Left lobe of liver (tissue), 2 donors: ENCODE measurements around the gene TERT. TPM values are rescaled to one million over a fixed set of nuclear protein-coding genes. Genes with fewer than 3 reads are reported as not detected.
"Not testable (repeated sequence)": the region's sequence is repeated elsewhere in the genome, so short reads cannot be mapped to it uniquely, and the experiment has no call there.

Experiments used
- ATAC-seq: fragments of 200-7000 bp; cut with Tn5 transposase; one replicate; pipeline ENCODE4 v1.9.1; 2020; ENCODE audit warnings: mild to moderate bottlenecking, moderate library complexity
- DNase-seq: peaks from one replicate; pipeline ENCODE4 v3.0.0-alpha.2; 2020; ENCODE audit warnings: low spot score
- total RNA-seq: library from RNA; stranded (reverse); gene quantifications from one replicate; pipeline ENCODE4 v1.2.1, GENCODE V29; 2021
- donor health status: DM: no; HTN: no; CAD: no; lungs with moderate emphysema.
- donor health status: DM: no; HTN: yes; CAD: no.

TERT gene
- total RNA-seq, 1 donor from 2014 or later = 0.10 TPM

GRCh38 chr5:1280177-1281037, 14.5 kb downstream of the TERT start:
- ATAC-seq (no peak), DNase-seq (no peak)

DNA sequence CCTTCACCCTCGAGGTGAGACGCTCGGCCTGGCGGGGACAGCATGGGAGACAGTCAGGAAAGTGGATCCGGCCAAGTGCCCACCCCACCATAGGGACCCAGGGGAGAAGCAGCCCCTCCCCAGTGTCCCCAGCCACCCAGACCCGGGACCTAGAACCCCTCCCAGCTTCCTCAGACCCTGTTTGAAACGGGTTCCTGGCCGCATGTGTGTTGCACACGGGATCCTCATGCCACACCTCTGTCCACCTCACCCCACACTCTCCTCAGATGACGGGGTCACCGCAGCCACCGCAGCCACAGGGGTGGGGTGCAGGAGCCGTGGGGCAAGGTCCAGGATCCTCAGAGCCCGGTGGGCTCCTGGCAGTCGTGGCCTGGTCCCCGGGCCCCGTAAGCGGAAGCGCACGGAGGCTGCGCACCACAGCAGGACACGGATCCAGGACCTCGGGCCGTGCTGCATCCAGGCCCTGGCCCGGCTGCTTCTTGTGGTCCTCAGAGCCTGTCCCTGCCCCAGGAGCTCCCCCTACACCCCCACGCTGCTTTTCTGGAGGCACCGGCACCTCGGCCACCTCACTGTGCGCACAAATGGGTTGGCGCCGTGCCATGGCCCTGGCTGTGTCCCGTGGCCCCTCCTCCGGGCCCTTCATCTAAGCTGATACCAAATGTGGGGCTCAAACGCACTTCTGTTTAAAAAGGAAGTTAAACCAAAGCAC, 15.3 kb downstream of the TERT start:
- no peak for DNase-seq
- ATAC-seq = no peak

GRCh38 chr5:1278656-1279442, 16.0 kb downstream of the TERT start:
- ATAC-seq (no peak), DNase-seq (no peak)

- ATAC-seq = no peak
- no peak for DNase-seq
Observed at GRCh38 chr5:1278216-1278615, 16.7 kb downstream of the TERT start.

GRCh38 chr5:1277781-1278180, 17.1 kb downstream of the TERT start:
- DNase-seq (no peak), ATAC-seq (no peak)

- DNase-seq (no peak), ATAC-seq (no peak)
Observed at GRCh38 chr5:1277331-1277730, 17.5 kb downstream of the TERT start.

GRCh38 chr5:1276930-1277329, 17.9 kb downstream of the TERT start:
- ATAC-seq = no peak
- no peak for DNase-seq

GRCh38 chr5:1275397-1276391, 19.2 kb downstream of the TERT start:
- DNase-seq, ATAC-seq: not testable (repeated sequence)

GRCh38 chr5:1274471-1274870, 20.4 kb downstream of the TERT start:
- no peak for DNase-seq
- ATAC-seq = no peak

DNA sequence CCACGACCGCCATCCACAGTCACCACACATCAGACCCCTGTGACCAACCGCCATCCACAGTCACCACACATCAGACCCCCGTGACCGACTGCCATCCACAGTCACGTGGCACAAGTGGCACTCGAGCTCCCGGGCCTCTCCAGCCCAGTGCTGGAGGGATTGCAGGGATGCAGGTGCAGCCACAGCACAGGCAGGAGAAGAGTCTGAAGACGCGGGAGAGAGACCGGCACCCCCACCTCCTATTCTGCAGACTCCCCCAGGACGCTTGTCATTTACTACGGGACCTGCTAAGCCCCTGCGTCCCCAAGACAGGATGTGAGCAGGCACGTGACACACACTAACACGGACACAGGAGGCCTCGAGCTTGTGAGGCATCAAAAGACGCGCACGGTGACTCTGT, 21.1 kb downstream of the TERT start:
- no peak for ATAC-seq

DNA sequence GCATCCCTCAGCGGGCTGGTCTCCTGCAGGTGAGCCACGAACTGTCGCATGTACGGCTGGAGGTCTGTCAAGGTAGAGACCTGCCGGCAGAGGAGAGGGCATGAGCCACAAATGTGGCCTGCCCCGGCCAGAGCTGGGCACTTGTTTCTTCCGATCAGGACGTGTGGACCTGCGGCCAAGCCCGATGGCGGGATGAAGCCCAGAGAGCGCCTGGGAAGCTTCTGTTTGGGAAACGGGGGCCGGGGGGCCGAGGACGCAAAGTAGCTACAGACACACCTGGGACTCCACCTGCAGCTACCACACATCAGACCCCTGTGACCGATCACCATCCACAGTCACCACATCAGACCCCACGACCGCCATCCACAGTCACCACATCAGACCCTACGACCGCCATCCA, 22.7 kb downstream of the TERT start:
- no peak for ATAC-seq
- DNase-seq = no peak

More for the DNA sequence above, 21.1 kb downstream of the TERT start:
- no peak for DNase-seq

DNA sequence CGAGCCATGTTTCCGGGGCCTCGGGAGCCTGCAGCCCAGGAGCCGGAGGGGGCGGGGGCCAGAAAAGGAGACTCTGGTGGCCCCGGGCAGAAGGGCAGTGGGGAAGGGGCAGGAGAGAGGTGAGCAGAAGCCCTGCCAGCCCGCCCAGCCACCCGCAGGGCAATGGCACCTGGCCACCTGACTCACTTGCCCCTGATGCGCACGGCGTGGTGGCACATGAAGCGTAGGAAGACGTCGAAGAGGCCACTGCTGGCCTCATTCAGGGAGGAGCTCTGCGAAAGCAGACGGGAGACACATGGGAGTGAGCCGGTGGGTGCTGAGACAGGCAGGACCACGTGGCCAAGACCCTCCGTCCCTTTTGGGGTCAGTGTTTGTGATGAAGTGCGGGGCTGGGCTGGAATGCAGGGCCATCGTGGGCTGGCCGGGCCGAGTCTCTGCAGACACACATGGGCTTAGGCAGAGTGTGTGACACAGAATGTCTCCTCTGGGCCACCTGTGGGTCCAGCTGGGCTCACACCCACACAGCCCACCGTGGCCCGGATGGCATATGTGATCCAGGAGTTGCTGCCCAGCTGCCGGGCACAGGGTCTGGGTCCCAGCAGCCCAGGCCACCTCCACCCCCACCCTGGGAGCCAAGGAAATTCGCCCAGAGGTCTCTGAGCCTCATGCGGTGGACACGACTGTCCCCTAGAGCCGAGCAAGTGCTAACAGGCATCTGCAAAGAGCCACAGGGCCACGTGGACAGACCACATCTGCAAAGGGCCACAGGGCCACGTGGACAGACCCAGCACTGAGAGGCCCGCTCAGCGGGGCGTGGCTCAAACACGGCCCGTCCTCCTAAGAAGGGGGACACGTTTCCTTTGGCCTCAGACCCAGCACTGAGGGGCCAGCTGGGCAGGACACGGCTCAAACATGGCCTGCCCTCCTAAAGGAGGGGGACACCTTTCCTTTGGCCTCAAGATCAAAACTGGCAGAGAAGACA, 23.6 kb downstream of the TERT start:
- ATAC-seq (no peak), DNase-seq (no peak)

DNA sequence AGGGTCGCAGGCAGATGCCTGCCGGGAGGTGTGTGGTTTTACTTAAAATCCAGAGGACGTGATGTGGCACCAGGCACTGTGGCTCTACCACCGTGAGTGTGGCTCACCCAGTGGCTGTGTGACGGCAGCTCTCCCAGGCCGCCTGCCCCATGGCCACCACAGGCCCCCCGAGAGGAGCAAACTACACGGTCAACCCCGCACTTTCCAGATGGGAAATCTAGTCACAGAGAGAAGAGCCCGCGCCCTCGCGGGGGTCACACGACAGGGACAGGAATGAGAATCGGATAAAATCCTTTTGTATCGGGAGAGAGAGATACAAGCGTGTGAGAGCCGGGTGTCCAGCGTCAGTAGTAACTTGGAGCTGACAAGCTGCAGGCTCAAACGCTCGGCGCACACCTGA, 24.4 kb downstream of the TERT start:
- no peak for ATAC-seq
- no peak for DNase-seq

- DNase-seq (no peak), ATAC-seq (no peak)
Observed at GRCh38 chr5:1268666-1269065, 26.2 kb downstream of the TERT start.

GRCh38 chr5:1268056-1268455, 26.8 kb downstream of the TERT start:
- DNase-seq (no peak), ATAC-seq (no peak)

- DNase-seq, ATAC-seq: not testable (repeated sequence)
Observed at GRCh38 chr5:1267464-1267863, 27.4 kb downstream of the TERT start.

DNA sequence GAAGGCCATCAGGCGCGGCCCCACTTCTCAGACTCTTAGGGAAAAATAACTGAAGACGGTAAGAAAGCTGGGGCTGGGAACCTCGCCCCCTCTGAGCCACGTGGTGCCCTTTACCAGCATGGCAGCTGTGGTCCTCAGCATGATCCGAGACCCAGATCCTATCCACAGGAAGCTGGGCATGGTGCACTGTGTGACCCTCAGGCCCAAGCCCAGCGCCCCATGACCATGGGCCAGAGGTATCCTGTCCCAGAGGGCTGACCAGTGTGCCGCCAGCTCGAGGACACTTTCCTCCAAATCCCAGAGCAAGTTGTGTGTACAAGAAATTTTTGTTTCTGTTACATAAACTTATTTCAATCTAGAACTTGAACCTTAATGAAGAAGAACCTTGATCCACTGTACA, 28.1 kb downstream of the TERT start:
- DNase-seq (no peak), ATAC-seq (no peak)

- ATAC-seq (no peak), DNase-seq (no peak)
Observed at GRCh38 chr5:1265461-1266455, 29.1 kb downstream of the TERT start.
